Right atrium auricular region (tissue), 2 donors: ENCODE results near the gene IVL. TPM values are rescaled to one million over a fixed set of nuclear protein-coding genes. Genes with fewer than 3 reads are reported as not detected.

Experiments
- total RNA-seq, 2 donors: library from RNA; depleted of rRNA; stranded (reverse); fragments of >200 nt; gene quantifications; one replicate each; pipeline ENCODE4 v1.1.0, GENCODE V29; 2016

Gene IVL
- total RNA-seq, 2 donors from 2014 or later, result not detected

Other genes starting within 250 kb of the IVL start
- not detected for gene LCE2D, start 245.2 kb upstream of the IVL start, total RNA-seq
- gene LCE2C, start 233.3 kb upstream of the IVL start, total RNA-seq, result not detected
- not detected for gene LCE2B, start 222.4 kb upstream of the IVL start, total RNA-seq
- gene LCE2A, start 210.2 kb upstream of the IVL start, total RNA-seq, result not detected
- not detected for gene LCE4A, start 200.4 kb upstream of the IVL start, total RNA-seq
- not detected for gene KPRP, start 150.5 kb upstream of the IVL start, total RNA-seq
- not detected for gene LCE1F, start 133.4 kb upstream of the IVL start, total RNA-seq
- not detected for gene LCE1E, start 122.3 kb upstream of the IVL start, total RNA-seq
- gene LCE1D, start 111.8 kb upstream of the IVL start, total RNA-seq, result not detected
- not detected for gene LCE1C, start 101.9 kb upstream of the IVL start, total RNA-seq
- gene LCE1B, start 96.6 kb upstream of the IVL start, total RNA-seq, result not detected
- gene LCE1A, start 81.1 kb upstream of the IVL start, total RNA-seq, result not detected
- not detected for gene LCE6A, start 65.7 kb upstream of the IVL start, total RNA-seq
- gene LCE7A, start 48.5 kb upstream of the IVL start, total RNA-seq, result not detected
- gene SMCP, start 30.2 kb upstream of the IVL start, total RNA-seq, result not detected
- not detected for gene SPRR5, start 38.7 kb downstream of the IVL start, total RNA-seq
- gene SPRR4, start 62.1 kb downstream of the IVL start, total RNA-seq, result not detected
- gene SPRR1A, start 75.5 kb downstream of the IVL start, total RNA-seq, result not detected
- not detected for gene SPRR3, start 93.2 kb downstream of the IVL start, total RNA-seq
- not detected for gene SPRR1B, start 122.7 kb downstream of the IVL start, total RNA-seq
- gene SPRR2D, start 132.6 kb downstream of the IVL start, total RNA-seq, result not detected
- not detected for gene SPRR2A, start 149.0 kb downstream of the IVL start, total RNA-seq
- not detected for gene SPRR2B, start 163.1 kb downstream of the IVL start, total RNA-seq
- gene SPRR2E, start 186.0 kb downstream of the IVL start, total RNA-seq, result not detected
- gene SPRR2F, start 205.0 kb downstream of the IVL start, total RNA-seq, result 1 to 10 TPM in 1 of 2 donors, not detected in 1; 2.8 TPM
- not detected for gene SPRR2G, start 242.3 kb downstream of the IVL start, total RNA-seq